SK-N-SH (cell line): ENCODE measurements around the gene DNAJC1.

Experiments
- RXRA ChIP-seq: IDR thresholded peaks from 2 replicates; pipeline ENCODE4 v1.4.0; 2012; ENCODE audit warnings: low read depth, mild to moderate bottlenecking, borderline replicate concordance
- SIN3A ChIP-seq: IDR thresholded peaks from 2 replicates; pipeline ENCODE4 v1.6.1; 2012; ENCODE audit warnings: low read depth, mild to moderate bottlenecking, low read length, moderate library complexity, borderline replicate concordance
- TF ChIP-seq, protein P1 (sequence below): fragments of 200-600 bp; sonication (generic); IDR thresholded peaks from 2 replicates; pipeline ENCODE4 v1.6.1; 2017; ENCODE audit warnings: antibody characterized with exemption, mild to moderate bottlenecking, moderate library complexity
- TF ChIP-seq, protein P2 (sequence below): fragments of 150-350 bp; IDR thresholded peaks from 2 replicates; pipeline ENCODE4 v1.6.1; 2017; ENCODE audit warnings: antibody characterized with exemption, low read length, low read depth, borderline replicate concordance

DNA sequence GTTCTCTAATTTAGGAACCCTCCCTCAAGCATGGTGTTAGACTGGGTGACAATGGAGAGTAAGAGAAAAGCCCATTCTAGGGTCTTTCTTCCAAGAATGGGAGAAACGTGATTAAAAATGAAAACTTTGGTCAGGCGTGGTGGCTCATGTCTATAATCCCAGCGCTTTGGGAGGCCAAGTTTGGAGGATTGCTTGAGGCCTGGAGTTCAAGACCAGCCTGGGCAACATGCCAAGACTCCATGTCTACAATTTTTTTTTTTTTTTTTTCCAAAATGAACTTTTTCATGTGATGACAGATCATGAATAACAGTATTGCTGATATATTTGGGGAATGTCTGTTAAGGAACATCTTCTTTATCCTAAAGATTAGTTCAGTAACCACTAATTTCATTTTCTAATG is 274.9 kb downstream of the DNAJC1 start:
- TF ChIP-seq, protein P1, sequence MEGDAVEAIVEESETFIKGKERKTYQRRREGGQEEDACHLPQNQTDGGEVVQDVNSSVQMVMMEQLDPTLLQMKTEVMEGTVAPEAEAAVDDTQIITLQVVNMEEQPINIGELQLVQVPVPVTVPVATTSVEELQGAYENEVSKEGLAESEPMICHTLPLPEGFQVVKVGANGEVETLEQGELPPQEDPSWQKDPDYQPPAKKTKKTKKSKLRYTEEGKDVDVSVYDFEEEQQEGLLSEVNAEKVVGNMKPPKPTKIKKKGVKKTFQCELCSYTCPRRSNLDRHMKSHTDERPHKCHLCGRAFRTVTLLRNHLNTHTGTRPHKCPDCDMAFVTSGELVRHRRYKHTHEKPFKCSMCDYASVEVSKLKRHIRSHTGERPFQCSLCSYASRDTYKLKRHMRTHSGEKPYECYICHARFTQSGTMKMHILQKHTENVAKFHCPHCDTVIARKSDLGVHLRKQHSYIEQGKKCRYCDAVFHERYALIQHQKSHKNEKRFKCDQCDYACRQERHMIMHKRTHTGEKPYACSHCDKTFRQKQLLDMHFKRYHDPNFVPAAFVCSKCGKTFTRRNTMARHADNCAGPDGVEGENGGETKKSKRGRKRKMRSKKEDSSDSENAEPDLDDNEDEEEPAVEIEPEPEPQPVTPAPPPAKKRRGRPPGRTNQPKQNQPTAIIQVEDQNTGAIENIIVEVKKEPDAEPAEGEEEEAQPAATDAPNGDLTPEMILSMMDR = no peak
- TF ChIP-seq, protein P2, sequence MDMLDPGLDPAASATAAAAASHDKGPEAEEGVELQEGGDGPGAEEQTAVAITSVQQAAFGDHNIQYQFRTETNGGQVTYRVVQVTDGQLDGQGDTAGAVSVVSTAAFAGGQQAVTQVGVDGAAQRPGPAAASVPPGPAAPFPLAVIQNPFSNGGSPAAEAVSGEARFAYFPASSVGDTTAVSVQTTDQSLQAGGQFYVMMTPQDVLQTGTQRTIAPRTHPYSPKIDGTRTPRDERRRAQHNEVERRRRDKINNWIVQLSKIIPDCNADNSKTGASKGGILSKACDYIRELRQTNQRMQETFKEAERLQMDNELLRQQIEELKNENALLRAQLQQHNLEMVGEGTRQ = no peak
- TF ChIP-seq RXRA (no peak), SIN3A (no peak)
